ENCODE results near the gene PRKCA.
A peak's percentile ranks its signal among the peaks of the same experiment; 100 is the strongest.

PRKCA gene

GRCh38 chr17:66527335-66527734, 224.9 kb downstream of the PRKCA start:
- no peak overlapping the region for H3K4me3 ChIP-seq (ENCODE audit: control insufficient read depth, low read depth, low read length)
- DNase-seq (ENCODE audit: low read depth) = no peak
- TF ChIP-seq CTCF (conservative IDR thresholded peaks at IDR 0.05; ENCODE audit: control insufficient read depth, insufficient read depth, low read depth, low read length) = no peak

- no peak for TF ChIP-seq CTCF (conservative IDR thresholded peaks at IDR 0.05; ENCODE audit: control insufficient read depth, insufficient read depth, low read depth, low read length)
- peak; percentile 61 for DNase-seq (ENCODE audit: low read depth)
- no peak overlapping the region for H3K4me3 ChIP-seq (ENCODE audit: control insufficient read depth, low read depth, low read length)
Measured at GRCh38 chr17:66531851-66532295, 229.5 kb downstream of the PRKCA start.

- TF ChIP-seq CTCF (conservative IDR thresholded peaks at IDR 0.05; ENCODE audit: control insufficient read depth, insufficient read depth, low read depth, low read length) = no peak
- peak; percentile 51 for DNase-seq (ENCODE audit: low read depth)
Measured at GRCh38 chr17:66533572-66533971, 231.2 kb downstream of the PRKCA start.

GRCh38 chr17:66533986-66534385, 231.6 kb downstream of the PRKCA start:
- TF ChIP-seq CTCF (conservative IDR thresholded peaks at IDR 0.05; ENCODE audit: control insufficient read depth, insufficient read depth, low read depth, low read length) = no peak
- no peak overlapping the region for H3K4me3 ChIP-seq (ENCODE audit: control insufficient read depth, low read depth, low read length)
- no peak for DNase-seq (ENCODE audit: low read depth)

More at GRCh38 chr17:66533572-66533971, 231.2 kb downstream of the PRKCA start:
- no peak overlapping the region for H3K4me3 ChIP-seq (ENCODE audit: control insufficient read depth, low read depth, low read length)

GRCh38 chr17:66535611-66536010, 233.2 kb downstream of the PRKCA start:
- no peak overlapping the region for H3K4me3 ChIP-seq (ENCODE audit: control insufficient read depth, low read depth, low read length)
- no peak for DNase-seq (ENCODE audit: low read depth)
- TF ChIP-seq CTCF (conservative IDR thresholded peaks at IDR 0.05; ENCODE audit: control insufficient read depth, insufficient read depth, low read depth, low read length) = no peak

GRCh38 chr17:66537502-66537901, 235.1 kb downstream of the PRKCA start:
- H3K4me3 ChIP-seq (ENCODE audit: control insufficient read depth, low read depth, low read length) = no peak overlapping the region
- no peak for DNase-seq (ENCODE audit: low read depth)
- TF ChIP-seq CTCF (conservative IDR thresholded peaks at IDR 0.05; ENCODE audit: control insufficient read depth, insufficient read depth, low read depth, low read length) = no peak

GRCh38 chr17:66538776-66539175, 236.4 kb downstream of the PRKCA start:
- no peak for TF ChIP-seq CTCF (conservative IDR thresholded peaks at IDR 0.05; ENCODE audit: control insufficient read depth, insufficient read depth, low read depth, low read length)
- no peak overlapping the region for H3K4me3 ChIP-seq (ENCODE audit: control insufficient read depth, low read depth, low read length)
- DNase-seq (ENCODE audit: low read depth) = no peak
